OCI-LY7 (cell line): ENCODE data around the gene RHOB.

Experiments used
- EZH2phosphoT487 ChIP-seq: fragments of 200-600 bp; sonication (generic); IDR thresholded peaks from 2 replicates; pipeline ENCODE4 v1.6.1; 2018; ENCODE audit warnings: low read depth, borderline replicate concordance, mild to moderate bottlenecking, mixed run types, antibody characterized with exemption, low read length, moderate library complexity, mixed read lengths
- TF ChIP-seq, protein P1 (sequence below): fragments of 200-600 bp; sonication (generic); conservative IDR thresholded peaks from 2 replicates; pipeline ENCODE4 v1.5.1; 2014; ENCODE audit warnings: mild to moderate bottlenecking, antibody characterized with exemption, low read length, moderate library complexity, mixed read lengths

DNA sequence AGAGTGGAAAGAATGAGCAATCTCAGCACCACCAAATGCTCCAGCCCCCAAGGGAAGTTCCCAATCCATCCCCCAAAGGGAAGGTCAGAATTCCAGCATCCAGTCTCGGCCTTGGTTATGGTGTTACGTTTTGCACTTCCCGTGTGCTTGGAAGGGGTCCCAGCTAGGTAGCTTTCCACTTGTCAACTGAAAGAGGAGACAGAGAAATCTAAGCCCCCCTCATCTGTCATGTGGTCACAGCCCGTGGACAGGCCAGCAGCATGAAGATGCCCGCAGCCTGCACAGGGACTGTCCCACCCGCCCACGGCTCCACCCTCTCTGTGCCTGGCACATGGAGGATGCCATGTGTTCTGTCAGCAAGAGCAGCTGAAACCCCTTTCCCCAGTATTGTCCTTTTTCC, 32.1 kb downstream of the RHOB start:
- TF ChIP-seq, protein P1, sequence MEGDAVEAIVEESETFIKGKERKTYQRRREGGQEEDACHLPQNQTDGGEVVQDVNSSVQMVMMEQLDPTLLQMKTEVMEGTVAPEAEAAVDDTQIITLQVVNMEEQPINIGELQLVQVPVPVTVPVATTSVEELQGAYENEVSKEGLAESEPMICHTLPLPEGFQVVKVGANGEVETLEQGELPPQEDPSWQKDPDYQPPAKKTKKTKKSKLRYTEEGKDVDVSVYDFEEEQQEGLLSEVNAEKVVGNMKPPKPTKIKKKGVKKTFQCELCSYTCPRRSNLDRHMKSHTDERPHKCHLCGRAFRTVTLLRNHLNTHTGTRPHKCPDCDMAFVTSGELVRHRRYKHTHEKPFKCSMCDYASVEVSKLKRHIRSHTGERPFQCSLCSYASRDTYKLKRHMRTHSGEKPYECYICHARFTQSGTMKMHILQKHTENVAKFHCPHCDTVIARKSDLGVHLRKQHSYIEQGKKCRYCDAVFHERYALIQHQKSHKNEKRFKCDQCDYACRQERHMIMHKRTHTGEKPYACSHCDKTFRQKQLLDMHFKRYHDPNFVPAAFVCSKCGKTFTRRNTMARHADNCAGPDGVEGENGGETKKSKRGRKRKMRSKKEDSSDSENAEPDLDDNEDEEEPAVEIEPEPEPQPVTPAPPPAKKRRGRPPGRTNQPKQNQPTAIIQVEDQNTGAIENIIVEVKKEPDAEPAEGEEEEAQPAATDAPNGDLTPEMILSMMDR = no peak
- no peak for TF ChIP-seq EZH2phosphoT487
